ENCODE results near the gene BABAM2. TPM values are rescaled to one million over a fixed set of nuclear protein-coding genes. Genes with fewer than 3 reads are reported as not detected.

The BABAM2 gene
- total and polyA plus RNA-seq, 10 of the 15 experiments (the other 5 are each of a cell fraction or from before 2014, with no cell fraction given): 30.7 to 59.9 (median 44.5) TPM

DNA sequence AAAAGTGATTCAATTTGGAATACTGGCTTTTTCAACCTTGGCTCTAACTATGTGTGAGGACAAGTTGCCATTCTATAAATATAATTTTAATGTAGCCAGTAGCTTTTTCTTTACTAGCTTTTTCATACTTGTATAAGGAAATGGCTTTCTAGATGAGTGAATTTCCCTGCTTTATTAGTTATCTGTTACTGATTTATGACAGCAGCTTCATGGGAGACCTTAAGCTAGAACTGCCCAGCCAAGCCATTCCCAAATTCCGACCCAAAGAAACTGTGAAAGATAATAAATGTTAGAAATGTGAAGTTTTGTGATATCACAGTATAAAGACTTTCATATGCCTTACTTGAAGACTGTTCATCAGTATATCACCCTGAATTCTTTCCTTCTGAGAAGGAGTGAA is 32.3 kb downstream of the BABAM2 start:
- ChIA-PET RAD21 (ENCODE audit: unreplicated experiment) (no interaction called here), SMC1A (ENCODE audit: uncharacterized antibody, unreplicated experiment) (interaction anchor here (0.7 kb wide), 1 partner anchor 13 kb away, joined by 3 read pairs; no protein-coding TSS in a partner anchor), POLR2A (no interaction called here), CTCF (no interaction called here)
- BruUV-seq (replicated peaks): no TSS peak
- Histone ChIP-seq H3K4me1 (ENCODE audit: control insufficient read depth, insufficient read depth, low read length) (no peaks in the 10 kb centered on the region), H3K4me2 (ENCODE audit: control insufficient read depth, insufficient read depth) (no peak overlapping the region), H3K9ac (ENCODE audit: control insufficient read depth, insufficient read depth, low read length) (no peak overlapping the region), H2AFZ (ENCODE audit: control insufficient read depth, low read depth, low read length) (no peak overlapping the region), H4K20me1 (ENCODE audit: control insufficient read depth, insufficient read depth) (no peaks in the 10 kb centered on the region), H3K79me2 (ENCODE audit: control insufficient read depth, insufficient read depth, low read length) (no peaks in the 10 kb centered on the region), H3K27me3 (replicated peaks in 1 of 2; ENCODE audit: control insufficient read depth in 2 of 2, insufficient read depth in 2 of 2, low read length in 1 of 2) (no peaks in the 10 kb centered on the region), H3K9me3 (replicated peaks; ENCODE audit: control insufficient read depth, insufficient read depth, low read length) (no peaks in the 10 kb centered on the region), H3K27ac (ENCODE audit: control insufficient read depth, insufficient read depth) (no peak overlapping the region), H3K36me3 (ENCODE audit: control insufficient read depth in 2 of 2, insufficient read depth in 2 of 2, low read length in 1 of 2) (peaks cover 0 to 2% of the 10 kb centered on the region in 2 experiments; a peak in 1 of 4 replicates), H3K4me3 (no peak overlapping the region)
- FAIRE-seq (no peak), DNase-seq (ENCODE audit: low read depth, low spot score) (no peak), ATAC-seq (no peak)
- in situ Hi-C loops (cut with MboI): no loop called here
- intact Hi-C loops (cut with micrococcal nuclease; ENCODE audit: unreplicated experiment): no loop called here
- no peak for TF ChIP-seq STAT1 (conservative IDR thresholded peaks at IDR 0.05)
- TF ChIP-seq SREBF1 (IDR thresholded peaks at IDR 0.05; ENCODE audit: low read length): no peak
- TF ChIP-seq TBL1XR1 (IDR thresholded peaks at IDR 0.05; ENCODE audit: low read depth, low read length): no peak
- no peak for TF ChIP-seq ZZZ3 (IDR thresholded peaks at IDR 0.05; ENCODE audit: control insufficient read depth, insufficient read length, low read depth)
- no peak for TF ChIP-seq BACH1 (IDR thresholded peaks at IDR 0.05; ENCODE audit: borderline replicate concordance)
- no peak for TF ChIP-seq FOXM1 (IDR thresholded peaks at IDR 0.05; ENCODE audit: low read depth, low read length)
- no peak for TF ChIP-seq CBX3 (IDR thresholded peaks at IDR 0.05; ENCODE audit: borderline replicate concordance, low read depth)
- no peak for TF ChIP-seq EP300 (IDR thresholded peaks at IDR 0.05; ENCODE audit: borderline replicate concordance in 1 of 2, control insufficient read depth in 1 of 2, low read depth in 2 of 2, low read length in 2 of 2)
- WGBS (ENCODE audit: insufficient coverage, insufficient replicate concordance, low lambda C conversion rate, missing lambda C conversion rate): 100% methylated on average over 1 of the region's 1 CpG
